K562 (cell line): ENCODE measurements around the gene VIPR2.

Experiments used
- CHD2 ChIP-seq: IDR thresholded peaks from 2 replicates; pipeline ENCODE4 v1.6.1; 2011; ENCODE audit warnings: low read depth, low read length
- CTCF ChIP-seq, 3 experiments: IDR thresholded peaks in 2 of 3; conservative IDR thresholded peaks in 1 of 3; 2 replicates each; pipeline ENCODE4 v1.5.1; 2011 to 2012; ENCODE audit warnings: low read length in 3 of 3, mild to moderate bottlenecking in 3 of 3, control low read depth in 2 of 3, improper control_type of control experiment in 1 of 3, inconsistent platforms in 1 of 3, low read depth in 1 of 3, mixed read lengths in 1 of 3, moderate library complexity in 1 of 3; ENCODE audit not compliant: insufficient read depth in 2 of 3
- FOXA1 ChIP-seq: fragments of 450-650 bp; IDR thresholded peaks from 2 replicates; pipeline ENCODE4 v1.6.1; 2016; ENCODE audit warnings: mild to moderate bottlenecking, borderline replicate concordance
- HOMEZ ChIP-seq: fragments of 250-450 bp; sonication (Bioruptor Pico); IDR thresholded peaks from 2 replicates; pipeline ENCODE4 v1.4.0; 2020; ENCODE audit warnings: mild to moderate bottlenecking, moderate library complexity
- MTA3 ChIP-seq: fragments of 450-650 bp; formaldehyde crosslinking; IDR thresholded peaks from 2 replicates; pipeline ENCODE4 v1.6.1; 2017; ENCODE audit warnings: mild to moderate bottlenecking, borderline replicate concordance
- NCOA1 ChIP-seq: fragments of 450-650 bp; IDR thresholded peaks from 2 replicates; pipeline ENCODE4 v1.6.1; 2016; ENCODE audit warnings: low read depth
- NFYB ChIP-seq: IDR thresholded peaks from 2 replicates; pipeline ENCODE4 v1.6.1; 2011; ENCODE audit warnings: mild to moderate bottlenecking, moderate library complexity; ENCODE audit not compliant: insufficient read length; ENCODE audit errors: extremely low read depth
- POLR2A ChIP-seq: fragments of 450-650 bp; conservative IDR thresholded peaks from 2 replicates; pipeline ENCODE4 v1.6.1; 2016
- SMAD4 ChIP-seq: fragments of 250-450 bp; sonication (Bioruptor Pico); conservative IDR thresholded peaks from 2 replicates; pipeline ENCODE4 v1.8.0; 2021; ENCODE audit warnings: inconsistent platforms, mild to moderate bottlenecking, moderate library complexity
- TAF1 ChIP-seq: IDR thresholded peaks from 2 replicates; pipeline ENCODE4 v1.6.1; 2011; ENCODE audit warnings: mild to moderate bottlenecking, low read length, moderate library complexity; ENCODE audit not compliant: insufficient read depth, control insufficient read depth, severe bottlenecking; ENCODE audit errors: extremely low read depth
- YY1 ChIP-seq, 3 experiments: IDR thresholded peaks; 2 replicates each; pipeline ENCODE4 v1.6.1; 2011; ENCODE audit warnings: low read length in 2 of 3, mild to moderate bottlenecking in 2 of 3, moderate library complexity in 2 of 3, borderline replicate concordance in 1 of 3, control low read depth in 1 of 3, low read depth in 1 of 3; ENCODE audit not compliant: insufficient read depth in 3 of 3, insufficient replicate concordance in 2 of 3, control insufficient read depth in 1 of 3, insufficient read length in 1 of 3; ENCODE audit errors: extremely low read depth in 1 of 3
- ZNF174 ChIP-seq: fragments of 250-450 bp; sonication (Bioruptor Pico); IDR thresholded peaks from 2 replicates; pipeline ENCODE4 v1.4.0; 2020; ENCODE audit warnings: mild to moderate bottlenecking
- ZNF217 ChIP-seq: sonication (generic); formaldehyde crosslinking; IDR thresholded peaks from 2 replicates; pipeline ENCODE4 v1.8.0; 2022; ENCODE audit warnings: mild to moderate bottlenecking, missing genetic modification reagents
- ZNF384 ChIP-seq: IDR thresholded peaks from 2 replicates; pipeline ENCODE4 v1.6.1; 2012; ENCODE audit warnings: low read depth, low read length, improper control_type of control experiment

GRCh38 chr7:159126311-159127260 is 18.1 kb downstream of the VIPR2 start:
- no peak for TF ChIP-seq ZNF217 (CRISPR knock-in tag)
- no peak for TF ChIP-seq ZNF174 (CRISPR knock-in tag)
- TF ChIP-seq CHD2 = no peak
- no peak for TF ChIP-seq ZNF384
- no peak for TF ChIP-seq HOMEZ (CRISPR knock-in tag)
- TF ChIP-seq CTCF (IDR thresholded peaks at IDR 0.05 in 2 of 3, conservative IDR thresholded peaks at IDR 0.05 in 1 of 3; ENCODE audit: insufficient read depth in 2 of 3, low read depth in 1 of 3, low read length in 3 of 3) = no peak
- no peak for TF ChIP-seq MTA3
- no peak for TF ChIP-seq NCOA1
- no peak for TF ChIP-seq NFYB
- no peak for TF ChIP-seq FOXA1
- no peak for TF ChIP-seq YY1 (IDR thresholded peaks at IDR 0.05; ENCODE audit: borderline replicate concordance in 1 of 3, control insufficient read depth in 1 of 3, extremely low read depth in 1 of 3, insufficient read depth in 3 of 3, insufficient read length in 1 of 3, insufficient replicate concordance in 2 of 3, low read depth in 1 of 3, low read length in 2 of 3)
- no peak for TF ChIP-seq TAF1
- no peak for TF ChIP-seq POLR2A
- no peak for TF ChIP-seq SMAD4 (CRISPR knock-in tag)
